SK-N-SH (cell line): Measurements from ENCODE around the gene ZNF776.

Source experiments
- EP300 ChIP-seq, 2 experiments: IDR thresholded peaks; 2 replicates each; pipeline versions ENCODE4 v1.4.0 to v1.6.1; 2012; ENCODE audit warnings: borderline replicate concordance in 1 of 2, low read depth in 1 of 2, low read length in 1 of 2
- EZH2phosphoT487 ChIP-seq: fragments of 200-600 bp; sonication (generic); IDR thresholded peaks from 2 replicates; pipeline ENCODE4 v1.6.1; 2017; ENCODE audit warnings: low read depth, mixed run types, mild to moderate bottlenecking, antibody characterized with exemption, moderate library complexity, borderline replicate concordance
- FOXM1 ChIP-seq: IDR thresholded peaks from 2 replicates; pipeline ENCODE4 v1.4.0; 2012; ENCODE audit warnings: low read depth, mild to moderate bottlenecking
- JUND ChIP-seq: IDR thresholded peaks from 2 replicates; pipeline ENCODE4 v1.4.0; 2012
- RAD21 ChIP-seq: IDR thresholded peaks from 2 replicates; pipeline ENCODE4 v1.6.1; 2012; ENCODE audit warnings: mild to moderate bottlenecking, low read length
- RFX5 ChIP-seq: IDR thresholded peaks from 2 replicates; pipeline ENCODE4 v1.6.1; 2012; ENCODE audit warnings: mild to moderate bottlenecking, improper control_type of control experiment, low read length
- SIN3A ChIP-seq: IDR thresholded peaks from 2 replicates; pipeline ENCODE4 v1.6.1; 2012; ENCODE audit warnings: low read depth, mild to moderate bottlenecking, low read length, moderate library complexity, borderline replicate concordance
- YY1 ChIP-seq: IDR thresholded peaks from 2 replicates; pipeline ENCODE4 v1.4.0; 2012; ENCODE audit warnings: low read depth, mild to moderate bottlenecking
- TF ChIP-seq, protein P1 (sequence below): IDR thresholded peaks from 2 replicates; pipeline ENCODE4 v1.6.1; 2012; ENCODE audit warnings: mild to moderate bottlenecking, low read depth, low read length, moderate library complexity
- TF ChIP-seq, protein P2 (sequence below): fragments of 200-600 bp; sonication (generic); IDR thresholded peaks from 2 replicates; pipeline ENCODE4 v1.6.1; 2017; ENCODE audit warnings: antibody characterized with exemption, mild to moderate bottlenecking, moderate library complexity
- TF ChIP-seq, protein P3 (sequence below): IDR thresholded peaks from 2 replicates; pipeline ENCODE4 v1.4.0; 2012; ENCODE audit warnings: low read depth, borderline replicate concordance
- TF ChIP-seq, protein P4 (sequence below): fragments of 150-350 bp; IDR thresholded peaks from 2 replicates; pipeline ENCODE4 v1.6.1; 2017; ENCODE audit warnings: antibody characterized with exemption, low read length, low read depth, borderline replicate concordance

DNA sequence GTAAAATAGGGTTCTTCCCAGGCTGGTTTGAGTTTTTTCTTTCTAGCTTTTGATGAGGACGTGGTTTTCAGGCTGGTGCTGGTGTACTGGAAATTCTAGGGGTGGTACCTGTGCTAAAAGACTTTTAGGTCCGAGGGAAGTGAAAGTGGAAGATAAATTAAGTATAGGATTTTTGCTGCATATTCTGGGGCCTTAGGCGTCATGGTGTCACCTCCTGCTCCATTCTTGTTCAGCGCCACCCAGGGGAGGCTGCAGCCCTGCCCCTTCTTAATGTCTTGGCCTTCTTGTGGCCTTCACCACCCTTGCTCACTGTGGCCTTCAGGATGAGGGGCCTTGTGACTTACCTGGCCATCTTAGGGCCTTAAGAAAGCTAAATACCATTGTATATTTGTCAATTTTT, 55.7 kb downstream of the ZNF776 start:
- TF ChIP-seq YY1 (no peak), EZH2phosphoT487 (no peak), RFX5 (no peak), EP300 (IDR thresholded peaks at IDR 0.05; ENCODE audit: borderline replicate concordance in 1 of 2, low read depth in 1 of 2, low read length in 1 of 2) (no peak), JUND (no peak), SIN3A (no peak), RAD21 (no peak), FOXM1 (no peak)
- TF ChIP-seq, protein P1, sequence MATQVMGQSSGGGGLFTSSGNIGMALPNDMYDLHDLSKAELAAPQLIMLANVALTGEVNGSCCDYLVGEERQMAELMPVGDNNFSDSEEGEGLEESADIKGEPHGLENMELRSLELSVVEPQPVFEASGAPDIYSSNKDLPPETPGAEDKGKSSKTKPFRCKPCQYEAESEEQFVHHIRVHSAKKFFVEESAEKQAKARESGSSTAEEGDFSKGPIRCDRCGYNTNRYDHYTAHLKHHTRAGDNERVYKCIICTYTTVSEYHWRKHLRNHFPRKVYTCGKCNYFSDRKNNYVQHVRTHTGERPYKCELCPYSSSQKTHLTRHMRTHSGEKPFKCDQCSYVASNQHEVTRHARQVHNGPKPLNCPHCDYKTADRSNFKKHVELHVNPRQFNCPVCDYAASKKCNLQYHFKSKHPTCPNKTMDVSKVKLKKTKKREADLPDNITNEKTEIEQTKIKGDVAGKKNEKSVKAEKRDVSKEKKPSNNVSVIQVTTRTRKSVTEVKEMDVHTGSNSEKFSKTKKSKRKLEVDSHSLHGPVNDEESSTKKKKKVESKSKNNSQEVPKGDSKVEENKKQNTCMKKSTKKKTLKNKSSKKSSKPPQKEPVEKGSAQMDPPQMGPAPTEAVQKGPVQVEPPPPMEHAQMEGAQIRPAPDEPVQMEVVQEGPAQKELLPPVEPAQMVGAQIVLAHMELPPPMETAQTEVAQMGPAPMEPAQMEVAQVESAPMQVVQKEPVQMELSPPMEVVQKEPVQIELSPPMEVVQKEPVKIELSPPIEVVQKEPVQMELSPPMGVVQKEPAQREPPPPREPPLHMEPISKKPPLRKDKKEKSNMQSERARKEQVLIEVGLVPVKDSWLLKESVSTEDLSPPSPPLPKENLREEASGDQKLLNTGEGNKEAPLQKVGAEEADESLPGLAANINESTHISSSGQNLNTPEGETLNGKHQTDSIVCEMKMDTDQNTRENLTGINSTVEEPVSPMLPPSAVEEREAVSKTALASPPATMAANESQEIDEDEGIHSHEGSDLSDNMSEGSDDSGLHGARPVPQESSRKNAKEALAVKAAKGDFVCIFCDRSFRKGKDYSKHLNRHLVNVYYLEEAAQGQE: no peak
- TF ChIP-seq, protein P2, sequence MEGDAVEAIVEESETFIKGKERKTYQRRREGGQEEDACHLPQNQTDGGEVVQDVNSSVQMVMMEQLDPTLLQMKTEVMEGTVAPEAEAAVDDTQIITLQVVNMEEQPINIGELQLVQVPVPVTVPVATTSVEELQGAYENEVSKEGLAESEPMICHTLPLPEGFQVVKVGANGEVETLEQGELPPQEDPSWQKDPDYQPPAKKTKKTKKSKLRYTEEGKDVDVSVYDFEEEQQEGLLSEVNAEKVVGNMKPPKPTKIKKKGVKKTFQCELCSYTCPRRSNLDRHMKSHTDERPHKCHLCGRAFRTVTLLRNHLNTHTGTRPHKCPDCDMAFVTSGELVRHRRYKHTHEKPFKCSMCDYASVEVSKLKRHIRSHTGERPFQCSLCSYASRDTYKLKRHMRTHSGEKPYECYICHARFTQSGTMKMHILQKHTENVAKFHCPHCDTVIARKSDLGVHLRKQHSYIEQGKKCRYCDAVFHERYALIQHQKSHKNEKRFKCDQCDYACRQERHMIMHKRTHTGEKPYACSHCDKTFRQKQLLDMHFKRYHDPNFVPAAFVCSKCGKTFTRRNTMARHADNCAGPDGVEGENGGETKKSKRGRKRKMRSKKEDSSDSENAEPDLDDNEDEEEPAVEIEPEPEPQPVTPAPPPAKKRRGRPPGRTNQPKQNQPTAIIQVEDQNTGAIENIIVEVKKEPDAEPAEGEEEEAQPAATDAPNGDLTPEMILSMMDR: no peak
- TF ChIP-seq, protein P3, sequence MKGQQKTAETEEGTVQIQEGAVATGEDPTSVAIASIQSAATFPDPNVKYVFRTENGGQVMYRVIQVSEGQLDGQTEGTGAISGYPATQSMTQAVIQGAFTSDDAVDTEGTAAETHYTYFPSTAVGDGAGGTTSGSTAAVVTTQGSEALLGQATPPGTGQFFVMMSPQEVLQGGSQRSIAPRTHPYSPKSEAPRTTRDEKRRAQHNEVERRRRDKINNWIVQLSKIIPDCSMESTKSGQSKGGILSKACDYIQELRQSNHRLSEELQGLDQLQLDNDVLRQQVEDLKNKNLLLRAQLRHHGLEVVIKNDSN: no peak
- TF ChIP-seq, protein P4, sequence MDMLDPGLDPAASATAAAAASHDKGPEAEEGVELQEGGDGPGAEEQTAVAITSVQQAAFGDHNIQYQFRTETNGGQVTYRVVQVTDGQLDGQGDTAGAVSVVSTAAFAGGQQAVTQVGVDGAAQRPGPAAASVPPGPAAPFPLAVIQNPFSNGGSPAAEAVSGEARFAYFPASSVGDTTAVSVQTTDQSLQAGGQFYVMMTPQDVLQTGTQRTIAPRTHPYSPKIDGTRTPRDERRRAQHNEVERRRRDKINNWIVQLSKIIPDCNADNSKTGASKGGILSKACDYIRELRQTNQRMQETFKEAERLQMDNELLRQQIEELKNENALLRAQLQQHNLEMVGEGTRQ: no peak
